Measurements from ENCODE around the gene PCNX2.

DNA sequence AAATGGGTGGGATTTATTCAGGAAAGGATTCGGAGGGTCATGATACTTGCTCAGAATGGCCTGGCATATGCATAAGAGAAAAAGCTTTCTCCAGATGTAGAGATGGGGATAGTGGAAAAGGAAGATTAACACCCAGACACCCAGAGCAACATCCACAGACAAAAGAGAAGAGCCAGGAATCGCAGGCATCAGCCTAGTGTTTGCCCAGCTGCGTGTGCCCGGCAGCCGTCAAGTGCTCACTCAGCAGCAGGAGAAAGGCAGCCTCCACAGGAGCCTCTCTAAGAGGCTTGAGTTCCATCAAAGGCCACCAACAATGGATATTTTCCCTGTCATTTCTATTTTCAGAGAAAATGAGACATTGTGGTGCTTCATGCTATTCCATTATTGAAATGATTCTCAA lies 290.4 kb downstream of the PCNX2 start:
- TF ChIP-seq, protein P1, sequence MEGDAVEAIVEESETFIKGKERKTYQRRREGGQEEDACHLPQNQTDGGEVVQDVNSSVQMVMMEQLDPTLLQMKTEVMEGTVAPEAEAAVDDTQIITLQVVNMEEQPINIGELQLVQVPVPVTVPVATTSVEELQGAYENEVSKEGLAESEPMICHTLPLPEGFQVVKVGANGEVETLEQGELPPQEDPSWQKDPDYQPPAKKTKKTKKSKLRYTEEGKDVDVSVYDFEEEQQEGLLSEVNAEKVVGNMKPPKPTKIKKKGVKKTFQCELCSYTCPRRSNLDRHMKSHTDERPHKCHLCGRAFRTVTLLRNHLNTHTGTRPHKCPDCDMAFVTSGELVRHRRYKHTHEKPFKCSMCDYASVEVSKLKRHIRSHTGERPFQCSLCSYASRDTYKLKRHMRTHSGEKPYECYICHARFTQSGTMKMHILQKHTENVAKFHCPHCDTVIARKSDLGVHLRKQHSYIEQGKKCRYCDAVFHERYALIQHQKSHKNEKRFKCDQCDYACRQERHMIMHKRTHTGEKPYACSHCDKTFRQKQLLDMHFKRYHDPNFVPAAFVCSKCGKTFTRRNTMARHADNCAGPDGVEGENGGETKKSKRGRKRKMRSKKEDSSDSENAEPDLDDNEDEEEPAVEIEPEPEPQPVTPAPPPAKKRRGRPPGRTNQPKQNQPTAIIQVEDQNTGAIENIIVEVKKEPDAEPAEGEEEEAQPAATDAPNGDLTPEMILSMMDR (IDR thresholded peaks at IDR 0.05) = no peak
- TF ChIP-seq POLR2A (IDR thresholded peaks at IDR 0.05) (no peak), POLR2AphosphoS5 (IDR thresholded peaks at IDR 0.05) (no peak)

All from prostate gland (tissue), 2 donors.